DMS153 treated with DMSO at 0.1 percent for 48 hours (cell line): ENCODE measurements around the gene MXRA7.

ENCODE experiments used
- DNase-seq: peaks from one replicate; lab custom pipeline; 2025; ENCODE audit not compliant: unreplicated experiment; lab: John Stamatoyannopoulos, UW

MXRA7 gene

DNA sequence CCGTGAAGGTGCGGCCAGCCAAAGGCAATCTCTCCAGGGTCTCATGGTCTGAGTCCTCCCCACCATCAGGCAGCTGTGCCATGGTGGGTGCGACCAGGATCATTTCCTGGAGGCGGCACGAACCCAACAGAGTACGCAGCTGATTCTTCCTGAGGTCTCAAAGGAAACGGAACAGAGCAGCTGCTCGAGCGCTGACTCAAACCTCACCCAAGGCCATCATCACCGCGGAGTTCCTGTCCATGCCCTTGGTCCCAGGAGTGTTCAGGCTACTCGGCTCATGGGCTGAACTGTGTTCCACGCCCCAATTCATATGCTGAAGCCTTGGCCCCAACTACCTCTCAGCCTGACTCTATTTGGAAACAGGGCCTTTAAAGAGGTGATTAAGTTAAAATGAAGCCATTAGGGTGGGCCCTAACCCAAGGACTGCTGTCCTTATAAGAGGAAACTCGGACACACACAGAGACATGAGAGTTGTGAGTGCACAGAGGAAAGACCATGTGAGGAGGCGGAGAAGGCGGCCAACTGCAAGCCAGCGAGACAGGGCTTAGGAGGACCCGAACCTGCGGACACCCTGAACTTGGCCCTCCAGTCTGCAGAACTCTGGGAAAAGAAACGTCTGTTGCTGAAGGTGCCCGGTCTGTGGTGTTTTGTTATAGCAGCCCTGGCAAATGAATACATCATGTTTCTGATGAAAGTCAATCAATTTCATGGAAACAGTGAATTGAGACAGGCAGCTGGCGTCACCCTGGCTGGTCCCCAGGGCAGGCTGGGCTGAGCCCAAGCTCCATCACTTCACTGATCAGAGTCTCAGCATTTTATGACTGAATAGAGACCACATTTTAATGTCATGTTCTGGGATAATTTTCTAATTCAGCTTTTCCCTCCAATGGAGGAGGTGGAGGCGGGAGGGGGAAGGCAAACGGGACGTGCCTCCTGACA, 13.7 kb downstream of the MXRA7 start:
- DNase-seq = no peak

DNA sequence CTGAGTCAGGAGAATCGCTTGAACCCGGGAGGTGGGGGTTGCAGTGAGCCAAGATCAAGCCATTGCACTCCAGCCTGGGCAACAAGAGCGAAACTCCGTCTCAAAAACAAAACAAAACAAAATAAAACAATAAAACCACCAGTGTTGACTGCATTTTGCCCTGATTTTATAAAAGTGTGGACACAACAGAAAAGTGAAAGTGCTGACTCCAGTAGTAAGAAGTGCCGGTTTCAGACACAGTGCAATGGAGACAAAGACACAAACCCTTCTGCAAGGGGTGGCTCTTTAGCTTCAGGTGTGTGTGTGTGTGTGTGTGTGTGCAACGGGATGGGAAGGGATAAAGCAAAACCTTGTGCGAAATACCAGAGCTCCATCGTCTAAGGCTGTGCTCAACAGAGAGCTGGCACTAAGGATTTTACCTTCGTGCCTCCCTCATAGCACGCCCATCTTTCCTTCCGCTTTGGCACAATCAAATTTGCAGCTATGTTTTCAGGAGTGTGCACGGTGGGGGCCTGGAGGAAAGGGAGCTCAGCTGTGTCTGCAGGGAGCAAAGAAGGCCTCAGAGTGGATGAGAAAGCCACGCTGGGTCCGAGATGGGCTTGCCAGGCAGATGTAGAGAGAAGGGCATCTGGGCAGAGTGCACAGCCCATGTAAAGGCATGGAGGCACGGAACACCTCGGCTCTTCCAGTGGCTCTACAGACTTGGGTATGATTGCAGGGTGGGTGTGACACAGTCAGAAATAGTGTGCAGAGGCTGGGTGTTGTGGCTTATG, 15.5 kb downstream of the MXRA7 start:
- no peak for DNase-seq

DNA sequence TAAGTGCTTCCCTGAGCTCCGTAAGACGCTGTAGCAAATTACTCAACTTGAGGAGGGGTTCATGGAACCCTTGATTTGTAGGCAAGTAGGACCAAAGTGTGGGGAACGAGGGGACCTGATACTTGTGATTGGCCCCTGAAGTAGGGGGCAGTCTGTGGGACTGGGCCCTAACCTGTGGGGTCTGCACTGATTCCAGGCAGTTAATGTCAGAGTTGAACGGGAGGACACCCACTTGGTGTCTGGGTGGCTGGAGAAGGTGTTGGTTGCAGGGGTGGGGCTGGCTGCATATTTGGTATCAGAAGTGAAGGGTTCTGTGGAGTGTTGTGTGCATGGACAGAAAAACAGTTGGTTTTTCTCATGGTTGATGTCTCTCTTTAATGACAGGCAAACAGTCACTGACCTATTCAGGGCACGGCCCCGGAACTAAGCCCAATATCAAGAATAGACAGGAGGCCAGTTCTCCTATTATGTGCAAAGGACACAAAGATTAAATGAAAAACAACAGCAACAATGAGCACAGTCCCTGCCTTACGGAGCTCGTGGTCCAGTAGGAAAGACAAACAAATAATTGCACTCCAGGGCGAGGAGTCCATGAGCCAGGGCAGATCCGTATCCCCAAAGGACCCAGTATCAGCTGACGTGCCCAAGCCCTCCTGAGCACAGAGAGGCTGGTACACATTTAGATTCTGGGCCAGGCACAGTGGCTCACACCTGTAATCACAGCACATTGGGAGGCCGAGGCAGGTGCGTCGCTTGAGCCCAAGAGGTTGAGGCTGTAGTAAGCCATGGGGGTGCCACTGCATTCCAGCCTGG, 19.2 kb downstream of the MXRA7 start:
- no peak for DNase-seq

DNA sequence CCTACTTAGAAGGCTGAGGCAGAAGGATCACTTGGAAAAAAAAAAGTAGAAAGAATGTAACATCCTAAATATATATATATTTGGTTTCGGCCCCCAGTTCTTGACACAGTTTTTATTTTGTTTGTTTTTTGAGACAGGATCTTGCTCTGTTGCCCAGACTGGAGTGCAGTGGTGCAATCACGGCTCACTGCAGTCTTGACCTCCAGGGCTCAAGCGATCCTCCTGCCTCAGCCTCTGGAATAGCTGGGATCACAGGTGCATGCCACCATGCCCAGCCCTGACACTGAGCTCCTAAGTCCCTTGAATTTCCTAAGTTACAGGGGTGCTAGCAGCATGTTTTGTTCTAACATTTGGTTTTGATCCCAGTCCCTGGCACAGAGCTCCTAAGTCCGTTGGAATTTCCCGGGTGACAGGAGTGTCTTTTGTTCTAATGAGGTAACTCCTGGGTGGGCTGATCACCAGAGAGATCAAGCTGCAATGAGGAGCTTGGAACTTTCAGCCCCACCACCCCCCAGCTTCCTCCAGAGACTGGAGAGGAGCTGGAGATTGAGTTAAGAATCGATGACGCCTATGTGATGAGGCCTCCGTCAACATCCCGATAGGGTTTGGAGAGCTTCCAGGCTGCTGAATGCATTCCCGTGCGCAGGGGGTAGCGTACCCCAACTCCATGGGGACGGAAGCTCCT, 20.0 kb downstream of the MXRA7 start:
- DNase-seq = no peak

DNA sequence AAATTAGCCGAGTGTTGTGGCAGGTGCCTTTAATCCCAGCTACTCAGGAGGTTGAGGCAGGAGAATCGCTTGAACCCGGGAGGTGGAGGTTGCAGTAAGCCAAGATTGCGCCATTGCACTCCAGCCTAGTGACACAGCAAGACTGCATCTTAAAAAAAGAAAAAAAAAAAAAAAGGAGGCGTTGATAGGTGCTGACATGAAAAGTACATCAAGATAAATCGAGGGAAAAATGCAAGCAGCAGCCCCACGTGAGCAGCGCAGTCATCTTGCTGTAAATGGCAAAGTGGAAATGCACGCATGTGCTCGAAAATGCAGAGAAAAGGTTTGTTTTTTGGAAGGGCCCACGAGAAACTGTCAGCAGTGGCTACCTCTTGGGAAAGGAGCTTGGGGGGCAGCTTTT, 20.9 kb downstream of the MXRA7 start:
- no peak for DNase-seq

DNA sequence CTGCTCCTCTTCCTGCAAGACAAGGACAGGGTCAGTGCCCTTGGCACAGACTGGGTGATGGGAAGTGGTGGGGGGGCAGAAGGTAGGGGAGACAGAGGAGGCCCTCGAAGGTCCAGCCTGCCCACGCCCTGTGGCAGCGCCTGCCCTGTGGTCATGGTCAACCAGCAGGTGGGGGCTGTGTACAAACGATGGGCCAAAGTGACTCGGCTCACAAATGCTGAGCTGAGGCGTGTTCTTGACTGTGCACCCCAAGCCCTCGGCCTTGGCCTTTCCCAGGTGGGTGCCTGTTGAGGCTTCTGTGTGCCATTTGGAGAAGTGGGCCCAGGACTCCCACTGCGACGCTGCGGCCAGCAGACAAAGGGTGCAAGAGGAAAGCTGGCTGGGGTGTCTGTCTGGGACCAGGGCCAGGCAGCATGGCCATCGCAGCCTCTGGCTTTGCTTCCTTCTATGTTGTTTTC, 22.6 kb downstream of the MXRA7 start:
- no peak for DNase-seq

DNA sequence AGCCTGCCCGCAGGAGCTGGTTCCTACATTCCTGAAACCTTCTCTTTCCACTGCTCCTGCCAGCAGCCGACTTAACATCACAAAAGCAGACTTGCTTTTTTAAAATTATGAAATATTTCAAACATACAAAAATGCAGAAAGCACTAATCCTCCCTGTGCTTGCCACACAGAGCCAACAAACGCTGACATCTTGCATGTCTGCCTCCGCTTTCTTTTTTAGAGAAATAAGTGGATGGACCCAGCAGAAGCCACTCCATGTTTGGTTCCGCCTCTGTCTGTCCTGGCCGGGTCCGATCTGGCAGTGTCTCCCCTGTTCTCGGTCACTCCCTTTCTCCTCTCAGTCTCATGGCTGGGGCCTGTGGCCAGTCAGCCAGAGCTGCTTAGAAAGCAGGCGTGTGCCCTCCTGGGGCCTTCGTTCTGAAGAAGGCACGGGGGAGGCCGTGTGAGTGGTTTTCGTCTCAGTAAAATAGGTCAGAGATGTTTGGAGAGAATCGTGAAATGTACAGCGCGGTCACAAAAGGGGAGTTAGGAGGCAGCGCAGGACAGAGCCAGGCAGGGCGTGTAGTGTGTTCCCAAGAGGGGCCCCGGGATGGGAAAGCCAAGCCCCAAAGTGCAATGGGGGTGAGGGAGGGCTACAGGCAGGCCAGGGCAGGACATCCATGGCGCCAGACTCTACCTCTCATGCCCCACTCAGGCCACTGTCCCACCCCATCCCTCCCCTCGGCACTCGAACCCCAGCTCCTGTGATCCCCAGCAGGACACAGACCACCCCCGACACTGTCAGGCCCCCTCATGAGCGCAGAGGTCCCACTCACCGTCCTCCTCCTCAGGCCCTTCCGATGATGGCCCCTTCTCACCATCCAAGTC, 23.2 kb downstream of the MXRA7 start:
- DNase-seq = no peak

DNA sequence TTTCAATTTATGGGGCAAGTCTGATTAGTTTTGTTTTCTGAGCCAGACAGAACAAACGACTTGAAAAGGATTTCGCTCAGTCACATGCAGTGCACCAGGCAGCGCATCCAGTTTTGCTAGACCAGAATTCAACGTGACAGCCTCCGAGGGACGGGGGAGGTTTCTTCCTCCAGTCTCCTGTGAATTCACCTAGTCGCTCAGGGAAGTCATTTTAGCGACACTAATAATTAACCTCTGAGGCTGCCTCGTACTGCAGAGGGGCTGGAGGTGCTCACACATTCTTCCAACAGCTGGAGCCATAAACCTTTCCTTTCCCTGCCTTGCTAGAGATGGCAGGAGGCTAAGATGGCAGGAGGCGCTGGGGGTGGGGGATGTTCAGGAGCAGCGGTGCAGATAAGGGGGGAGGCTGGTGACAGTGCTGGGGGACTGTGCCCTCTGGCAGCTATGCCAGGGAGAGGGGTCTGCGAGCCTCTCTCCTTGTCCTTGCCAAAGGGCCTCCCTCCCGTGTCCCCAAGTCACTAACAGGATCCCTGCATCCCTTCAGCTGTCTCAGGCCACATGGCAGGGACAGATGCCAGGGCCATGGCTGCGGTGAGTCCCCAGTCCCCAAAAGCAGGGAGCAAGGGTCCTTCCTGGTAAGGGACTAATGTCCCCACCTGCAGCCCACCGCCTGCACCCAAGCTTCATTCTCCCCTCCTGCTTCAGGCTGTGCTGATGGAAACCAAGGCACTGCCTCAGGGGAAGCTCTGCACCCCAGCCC, 24.0 kb downstream of the MXRA7 start:
- DNase-seq = no peak

DNA sequence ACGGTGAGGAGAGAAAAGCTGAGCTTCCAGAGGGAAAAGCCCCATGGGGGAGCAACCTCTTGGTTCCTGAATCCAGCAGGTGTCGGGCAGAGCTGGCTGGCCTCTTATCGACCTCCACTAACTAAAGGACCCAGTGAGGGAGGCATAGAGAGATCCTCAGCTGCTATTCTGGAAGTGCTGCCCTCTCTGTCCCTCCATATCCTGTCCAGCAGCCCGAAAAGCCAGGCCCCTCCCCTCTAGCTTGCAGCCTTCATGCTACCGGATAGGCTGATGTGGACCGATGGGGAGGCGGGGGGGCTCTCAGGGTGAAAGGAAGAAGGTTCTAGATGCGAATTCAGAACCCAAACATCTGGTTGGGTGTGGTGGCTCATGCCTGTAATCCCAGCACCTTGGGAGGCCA, 24.9 kb downstream of the MXRA7 start:
- DNase-seq = no peak

DNA sequence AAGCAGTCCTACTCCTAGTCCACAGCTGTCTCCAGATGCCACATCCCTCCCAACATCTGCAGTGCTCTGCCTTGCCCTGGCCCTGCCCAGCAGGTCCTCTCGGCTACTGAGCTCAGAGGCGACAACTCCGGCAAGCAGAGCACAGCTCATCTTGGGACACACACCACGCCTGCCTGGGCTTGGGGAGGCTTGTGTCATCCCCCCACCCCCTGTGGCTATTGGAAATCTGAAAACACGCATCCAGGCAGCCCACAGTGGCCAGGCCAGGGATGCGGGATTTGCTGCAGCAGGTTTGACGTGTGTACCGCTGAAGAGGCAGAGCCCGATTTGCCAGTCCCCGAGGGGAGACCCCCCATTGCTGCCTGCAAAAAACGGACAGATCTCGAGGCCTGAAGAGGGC, 25.4 kb downstream of the MXRA7 start:
- no peak for DNase-seq

DNA sequence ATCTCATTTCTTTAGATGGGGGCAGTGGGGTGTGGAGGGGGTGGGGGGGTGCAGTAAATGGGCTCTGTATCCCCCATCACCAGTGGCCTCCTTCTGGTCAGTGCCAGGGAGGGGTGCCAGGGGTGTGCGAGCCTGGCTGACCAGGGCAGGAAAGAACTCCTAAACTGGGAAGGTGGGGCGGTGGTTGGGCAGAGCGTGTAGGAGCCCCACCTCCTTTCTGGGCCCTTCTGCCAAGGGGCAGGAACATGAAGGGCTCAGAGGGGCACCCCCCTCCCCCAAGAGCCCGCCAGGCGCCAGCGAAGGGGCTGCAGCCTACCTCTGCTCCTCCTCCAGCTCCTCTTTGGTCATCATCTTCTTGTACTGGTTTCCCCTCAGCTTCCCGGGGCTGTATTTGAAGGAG, 26.0 kb downstream of the MXRA7 start:
- DNase-seq = no peak

DNA sequence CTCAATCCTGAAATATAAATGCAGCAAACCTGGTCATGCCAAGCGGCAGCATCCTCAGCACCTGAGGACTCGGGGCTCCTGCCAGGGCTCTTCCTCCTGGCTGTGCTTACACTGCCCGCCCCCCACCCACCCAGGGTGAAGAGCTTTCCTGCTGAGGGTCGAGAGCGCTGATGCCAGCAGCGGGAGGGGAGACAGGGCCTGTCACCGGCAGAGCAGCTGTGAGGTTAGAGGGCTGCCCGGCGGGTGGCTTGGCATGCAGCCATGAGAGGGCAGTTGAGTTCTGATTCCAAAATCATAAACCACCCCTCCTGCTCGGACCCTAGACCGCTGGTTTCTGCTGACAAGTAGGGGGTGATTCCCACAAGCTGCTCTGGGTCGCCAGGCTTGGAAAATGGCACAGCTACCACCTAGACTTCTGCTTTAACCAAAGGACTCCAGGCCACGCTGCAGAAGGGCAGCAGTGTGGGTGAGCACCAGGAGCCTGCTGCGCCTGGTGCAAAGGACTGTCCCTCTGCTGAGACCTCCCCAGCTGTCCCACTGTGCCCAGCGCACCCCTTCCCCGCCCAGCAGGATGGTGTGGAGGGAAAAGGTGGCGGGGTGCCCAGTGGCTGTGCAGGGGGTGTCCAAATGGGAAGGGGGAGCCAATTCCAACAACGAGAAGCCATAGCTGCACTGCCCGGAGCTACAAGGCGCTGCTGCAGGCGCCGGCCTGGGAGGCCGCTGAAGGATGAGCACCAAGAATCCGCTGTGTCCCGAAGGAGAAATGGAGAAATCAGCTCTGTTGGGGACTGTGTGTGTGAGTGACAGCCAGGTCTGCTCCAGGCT, 26.6 kb downstream of the MXRA7 start:
- DNase-seq = no peak

DNA sequence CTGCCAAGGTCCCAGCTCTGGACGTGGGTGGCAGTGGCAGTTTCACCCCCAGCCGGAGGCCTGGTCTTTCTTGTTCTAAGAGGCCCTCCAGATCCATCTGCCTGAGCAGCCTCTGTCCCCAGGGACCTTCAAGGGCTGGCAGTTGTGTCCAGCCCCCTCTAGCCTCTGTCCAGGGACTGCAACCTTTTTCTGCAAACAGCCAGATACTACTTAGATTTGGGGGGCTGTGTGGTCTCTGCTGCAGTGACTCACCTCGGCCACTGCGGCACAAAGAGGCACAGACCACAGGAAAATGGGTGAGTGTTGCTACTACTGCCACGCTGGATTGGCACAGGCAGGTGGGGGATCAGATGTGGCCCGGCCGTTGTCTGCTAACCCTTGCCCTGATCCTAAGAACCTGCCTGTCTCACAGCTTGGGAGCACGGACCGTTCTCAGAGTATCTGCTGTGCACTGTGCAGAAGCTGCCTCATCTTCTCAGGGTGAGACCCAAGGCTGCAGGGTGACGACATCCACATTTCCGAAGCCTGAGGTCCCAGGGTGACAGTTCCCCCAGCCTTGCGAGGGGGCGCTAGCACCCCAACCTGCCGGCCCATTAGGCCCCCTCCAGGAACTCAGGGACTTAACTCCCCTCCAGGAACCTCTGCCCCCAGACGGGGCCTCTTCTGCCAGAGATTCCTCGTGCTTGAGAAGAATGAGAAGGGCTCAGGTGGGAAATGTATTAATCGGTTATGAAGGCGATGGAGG, 27.6 kb downstream of the MXRA7 start:
- DNase-seq = no peak

DNA sequence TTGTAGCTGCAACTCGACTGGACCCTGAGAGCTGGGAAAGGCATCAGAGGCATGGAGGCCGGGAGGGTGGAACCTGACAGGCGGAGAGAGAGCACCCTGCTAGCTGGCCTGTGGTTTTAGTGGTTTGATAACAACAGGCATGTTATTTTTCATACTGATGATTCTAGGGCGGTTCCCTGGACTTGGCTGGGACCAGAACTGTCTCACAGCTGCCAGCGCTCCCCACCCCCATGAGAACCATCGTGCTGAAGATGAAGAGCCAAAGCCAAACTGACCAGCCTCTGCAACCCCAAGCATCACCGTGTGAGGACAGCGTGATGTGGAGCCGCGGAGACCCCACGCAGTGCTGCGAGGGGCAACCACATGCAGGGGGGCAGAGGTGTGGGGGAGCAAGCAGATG, 28.5 kb downstream of the MXRA7 start:
- DNase-seq = no peak

DNA sequence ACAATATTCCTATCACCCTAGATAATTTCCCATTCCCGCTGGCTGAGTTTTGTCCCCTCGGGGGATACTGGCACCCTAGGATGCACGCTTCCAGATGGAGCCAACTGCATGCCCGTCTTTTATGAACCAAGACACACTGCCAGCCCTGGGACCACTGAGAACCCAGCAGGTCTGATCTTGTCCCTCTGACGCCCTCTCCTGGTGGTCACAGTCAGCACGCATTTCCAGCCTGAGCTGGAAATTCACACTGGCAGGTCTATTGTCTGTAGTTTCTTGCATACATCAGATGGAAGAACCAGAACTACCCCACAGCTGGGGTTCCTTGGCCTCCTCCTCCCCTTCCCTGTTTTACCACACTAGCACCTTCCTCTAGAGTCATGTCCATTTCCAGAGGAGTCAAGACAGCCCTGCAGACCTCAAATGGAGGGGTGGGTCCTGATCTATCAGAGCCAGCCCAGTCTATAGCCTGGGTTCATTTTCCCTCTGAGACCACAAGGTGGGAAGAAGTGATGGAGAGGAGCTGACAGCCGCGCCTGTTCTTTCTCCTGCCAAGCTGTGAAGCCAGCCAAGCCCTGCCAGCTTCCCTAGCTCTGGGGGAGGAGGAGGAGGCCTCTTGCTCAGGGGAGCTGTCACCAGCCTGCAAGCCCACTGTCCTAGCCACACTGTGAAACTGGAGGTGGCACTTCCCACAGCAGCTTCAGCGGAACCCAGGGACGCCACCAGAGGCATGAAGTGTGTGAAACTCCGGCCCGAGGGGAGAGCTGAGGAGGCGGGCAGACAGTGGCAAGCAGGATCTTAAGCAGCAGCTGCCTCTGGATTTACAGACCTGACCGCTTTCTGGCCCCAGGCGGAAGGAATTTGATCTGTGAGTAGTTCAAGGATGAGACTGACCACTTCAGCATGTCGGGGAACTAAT, 29.3 kb downstream of the MXRA7 start:
- DNase-seq = peak; percentile 47

DNA sequence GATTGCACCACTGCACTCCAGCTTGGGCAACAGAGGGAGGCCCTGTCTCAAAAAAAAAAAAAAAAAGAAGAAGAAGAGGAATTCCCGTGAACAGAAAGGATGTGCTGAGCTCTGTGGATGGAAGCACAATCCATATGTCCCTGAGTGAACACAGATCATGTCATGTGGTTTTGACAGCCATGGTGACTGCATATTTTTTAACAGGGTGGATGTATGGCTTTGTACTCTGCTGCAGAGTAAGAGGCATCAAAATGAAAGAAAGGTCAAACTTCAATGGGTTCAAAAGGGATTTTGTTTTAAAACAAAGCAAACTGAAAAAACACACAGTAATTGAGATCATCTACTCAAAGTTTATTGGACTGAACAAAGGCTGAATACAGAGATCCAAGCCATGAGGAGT, 31.5 kb downstream of the MXRA7 start:
- no peak for DNase-seq
